HG03439 (cell line): ENCODE measurements around the gene GNL2.
A peak's percentile ranks its signal among the peaks of the same experiment; 100 is the strongest.
"Not testable (repeated sequence)": the region's sequence is repeated elsewhere in the genome, so short reads cannot be mapped to it uniquely, and the experiment has no call there.

Source experiments
- ATAC-seq: cut with Tn5 transposase; IDR thresholded peaks from one replicate; pipeline ENCODE4 v1.9.1; 2021; ENCODE audit warnings: mild to moderate bottlenecking, moderate library complexity; ENCODE audit not compliant: unreplicated experiment

Gene GNL2

GRCh38 chr1:37560401-37561132 lies 35.2 kb downstream of the GNL2 start:
- ATAC-seq = no peak

GRCh38 chr1:37559957-37560379 lies 35.8 kb downstream of the GNL2 start:
- not testable (repeated sequence) for ATAC-seq

GRCh38 chr1:37559080-37559479 lies 36.7 kb downstream of the GNL2 start:
- ATAC-seq = no peak

- ATAC-seq = no peak
Measured at GRCh38 chr1:37558411-37558810, 37.3 kb downstream of the GNL2 start.

GRCh38 chr1:37557402-37557801 lies 38.3 kb downstream of the GNL2 start:
- no peak for ATAC-seq

GRCh38 chr1:37556712-37557196 lies 39.0 kb downstream of the GNL2 start, which contains the start of gene DNALI1:
Gene DNALI1 (plus strand): TSS chr1:37556940. CDS start chr1:37556995, 55 bp downstream.
- no peak for ATAC-seq

- peak; percentile 89 for ATAC-seq
Measured at GRCh38 chr1:37553927-37554808, 41.6 kb downstream of the GNL2 start, which contains the start of gene SNIP1. Gene SNIP1 (minus strand): TSS chr1:37554293. CDS start chr1:37554229, 64 bp downstream.

GRCh38 chr1:37553598-37553926 lies 42.2 kb downstream of the GNL2 start:
- ATAC-seq = no peak

GRCh38 chr1:37549341-37549740 lies 46.4 kb downstream of the GNL2 start:
- ATAC-seq = no peak

GRCh38 chr1:37545019-37545418 lies 50.7 kb downstream of the GNL2 start:
- ATAC-seq = no peak

GRCh38 chr1:37544530-37544929 lies 51.2 kb downstream of the GNL2 start:
- ATAC-seq = no peak

- no peak for ATAC-seq
Measured at GRCh38 chr1:37540036-37540785, 55.5 kb downstream of the GNL2 start.

- not testable (repeated sequence) for ATAC-seq
Measured at GRCh38 chr1:37539154-37539553, 56.6 kb downstream of the GNL2 start.

- ATAC-seq = no peak
Measured at GRCh38 chr1:37537378-37537777, 58.4 kb downstream of the GNL2 start.

GRCh38 chr1:37533317-37534093 lies 62.2 kb downstream of the GNL2 start:
- ATAC-seq = no peak

GRCh38 chr1:37532418-37533156 lies 63.1 kb downstream of the GNL2 start:
- ATAC-seq = not testable (repeated sequence)

- ATAC-seq = not testable (repeated sequence)
Measured at GRCh38 chr1:37529888-37530287, 65.8 kb downstream of the GNL2 start.

GRCh38 chr1:37519613-37520012 lies 76.1 kb downstream of the GNL2 start:
- ATAC-seq = no peak

GRCh38 chr1:37518929-37519328 lies 76.8 kb downstream of the GNL2 start:
- not testable (repeated sequence) for ATAC-seq
